Ammon's horn (tissue), 1 donor: ENCODE measurements around the gene ZNRF1.

Experiments used
- DNase-seq: peaks from one replicate; pipeline ENCODE4 v3.0.0-alpha.2; 2016; ENCODE audit warnings: low spot score

The ZNRF1 gene

DNA sequence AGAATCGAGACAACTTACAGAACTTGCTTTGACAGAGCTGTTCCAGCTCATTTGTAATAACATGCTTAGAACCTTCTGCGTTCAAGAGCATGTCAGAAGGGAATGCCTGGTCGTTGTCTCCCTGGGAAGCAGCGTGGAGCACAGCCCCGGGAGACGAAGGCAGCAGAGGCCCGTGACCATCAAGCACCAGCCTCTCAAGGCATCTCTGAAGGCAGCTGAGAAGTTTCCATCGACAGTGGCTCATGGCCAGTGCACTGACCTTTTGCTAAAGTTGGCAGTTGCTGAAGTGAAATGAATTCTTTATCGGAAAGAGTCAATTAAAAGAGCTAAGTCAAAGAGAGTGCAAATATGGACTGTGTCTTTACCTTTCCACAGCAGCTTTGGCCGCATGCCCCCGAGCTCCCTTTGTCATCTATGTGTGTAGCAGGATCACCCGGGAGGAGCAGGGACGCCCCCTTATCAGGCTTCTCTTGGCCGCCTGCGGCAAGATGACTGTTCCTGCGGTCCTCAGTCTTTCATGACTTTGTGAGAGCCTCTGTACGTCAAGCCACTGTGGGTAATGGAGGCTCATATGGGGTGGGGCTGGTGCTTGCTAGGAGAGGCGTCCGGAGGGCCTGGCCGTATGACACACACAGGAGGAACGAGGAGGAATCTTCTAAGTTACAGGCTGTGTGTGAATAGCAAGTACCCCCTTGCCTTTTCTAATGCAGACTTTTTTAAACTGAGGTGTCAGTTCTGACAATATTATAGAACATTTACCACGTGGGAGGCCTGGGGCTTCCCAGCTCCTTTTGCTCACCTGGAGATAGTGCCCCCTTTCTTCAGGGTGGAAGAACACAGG is 63.5 kb downstream of the ZNRF1 start:
- DNase-seq = no peak

DNA sequence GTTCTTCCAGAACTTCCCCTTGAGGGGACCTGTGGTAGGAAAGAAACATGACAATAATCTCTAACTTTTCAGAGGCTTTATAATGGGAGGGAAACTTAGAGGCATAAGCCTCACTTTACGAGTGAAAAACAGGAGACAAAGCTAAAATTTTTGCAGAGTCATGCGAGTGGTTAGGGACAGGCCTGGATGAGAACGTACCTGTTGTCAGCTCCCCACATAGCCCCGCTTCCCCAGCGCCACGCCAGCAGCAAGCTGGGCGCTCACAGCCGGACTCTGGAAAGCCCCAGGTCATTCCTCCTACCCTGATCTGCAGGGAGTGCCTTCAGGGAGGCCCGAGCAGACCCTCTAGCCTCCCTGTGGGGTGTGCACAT is 64.1 kb downstream of the ZNRF1 start:
- DNase-seq = no peak

DNA sequence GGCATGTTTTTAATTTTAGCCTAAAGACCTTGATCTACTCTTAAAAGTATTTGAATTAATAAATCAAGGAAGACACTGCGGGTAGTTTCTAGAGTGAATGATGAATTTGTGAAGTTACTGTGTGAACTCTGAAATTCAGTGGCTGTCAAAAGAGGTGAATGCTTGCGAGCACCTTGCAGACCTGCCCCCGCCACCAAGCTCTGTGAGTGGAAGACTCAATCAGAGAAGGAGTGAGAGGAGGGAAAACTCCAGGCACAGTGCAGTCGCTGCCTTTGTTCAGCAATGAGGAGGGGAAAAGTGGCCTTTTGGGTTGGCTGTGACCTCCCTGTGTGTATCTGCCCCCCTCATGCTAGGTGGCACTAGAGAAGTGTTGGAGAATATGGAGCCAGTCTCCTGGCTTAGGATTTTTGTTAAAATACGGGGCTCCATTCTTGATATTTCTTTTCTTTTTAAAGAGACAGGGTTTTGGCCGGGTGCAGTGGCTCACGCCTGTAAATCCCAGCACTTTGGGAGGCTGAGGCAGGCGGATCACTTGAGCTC is 64.8 kb downstream of the ZNRF1 start:
- DNase-seq = no peak

DNA sequence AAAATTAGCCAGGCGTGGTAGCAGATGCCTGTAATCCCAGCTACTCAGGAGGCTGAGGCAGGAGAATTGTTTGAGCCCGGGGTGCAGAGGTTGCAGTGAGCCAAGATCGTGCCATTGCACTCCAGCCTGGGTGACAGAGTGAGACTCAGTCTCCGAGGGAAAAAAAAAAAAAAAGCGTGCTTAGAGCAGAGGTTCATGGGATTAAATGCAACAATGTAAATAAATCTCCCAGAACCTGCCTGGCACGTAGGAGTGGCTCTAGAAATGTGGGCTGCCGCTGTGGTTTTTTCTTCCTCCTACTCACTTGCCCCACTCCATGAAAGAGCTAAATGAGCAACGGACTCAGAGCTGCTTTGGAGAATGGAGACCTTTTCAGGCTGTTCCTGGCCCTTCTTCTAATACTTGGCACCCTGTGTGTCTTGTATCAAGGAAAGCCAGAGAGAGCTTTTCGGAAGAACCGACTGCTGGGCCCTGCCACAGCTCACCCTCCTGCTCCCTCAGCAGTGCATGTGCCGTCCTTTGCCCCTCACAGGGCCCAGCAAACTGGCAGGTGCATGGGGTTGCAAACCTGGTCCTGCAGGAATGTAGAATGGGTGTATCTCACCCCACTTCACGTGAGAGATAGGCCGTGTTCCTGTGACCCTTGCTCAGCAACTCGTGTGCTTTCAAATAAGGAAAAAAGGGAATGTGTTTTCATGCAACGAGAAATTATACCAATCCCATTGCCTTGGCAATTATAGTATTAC is 65.8 kb downstream of the ZNRF1 start:
- no peak for DNase-seq

DNA sequence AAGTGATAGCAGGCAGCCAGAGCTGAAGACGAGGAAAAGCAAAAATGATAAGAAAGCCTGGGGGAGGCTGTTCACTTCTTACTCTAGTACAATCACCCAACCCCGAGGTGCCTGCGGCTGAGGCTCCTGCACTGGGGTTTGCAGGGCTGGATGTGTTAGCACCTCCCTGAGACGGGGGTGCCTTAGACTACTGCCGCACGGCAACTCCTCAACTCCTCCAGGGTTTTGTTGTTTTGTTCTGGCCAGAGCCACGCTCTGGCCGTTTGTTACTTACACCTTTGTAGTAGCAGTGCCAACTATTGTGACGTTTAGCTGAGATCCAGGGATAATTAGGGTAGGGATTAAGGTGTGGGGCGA is 66.3 kb downstream of the ZNRF1 start:
- no peak for DNase-seq

DNA sequence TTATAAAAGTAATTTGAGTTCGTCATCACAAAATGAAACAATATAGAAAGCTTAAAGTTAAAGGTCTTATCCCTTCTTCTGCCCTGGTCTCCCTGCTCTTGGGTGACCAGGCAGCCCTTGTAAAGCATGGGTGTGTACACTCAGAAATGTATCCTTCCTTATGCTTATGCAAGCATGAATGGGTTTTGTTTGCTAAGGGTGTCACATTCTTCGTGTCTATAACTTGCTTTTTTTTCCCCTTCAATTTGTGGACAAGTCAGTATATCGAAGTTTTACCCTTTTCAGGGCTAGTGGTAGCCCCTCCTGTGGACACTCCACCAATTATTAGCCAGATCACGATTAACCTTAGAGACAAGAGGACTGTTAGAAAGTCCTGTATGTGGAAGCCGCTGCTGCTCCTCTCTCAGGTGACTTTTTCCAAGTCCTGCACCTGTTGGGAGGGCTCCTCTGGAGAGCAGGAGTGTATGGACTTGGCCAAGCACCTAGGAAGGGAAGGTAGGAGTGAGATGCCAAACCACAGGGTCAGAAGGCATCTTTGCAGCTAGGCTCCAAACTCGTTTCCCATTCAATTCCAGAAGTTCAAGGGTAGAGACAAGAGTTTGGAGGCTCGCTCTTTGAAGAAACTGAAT is 66.8 kb downstream of the ZNRF1 start:
- no peak for DNase-seq

DNA sequence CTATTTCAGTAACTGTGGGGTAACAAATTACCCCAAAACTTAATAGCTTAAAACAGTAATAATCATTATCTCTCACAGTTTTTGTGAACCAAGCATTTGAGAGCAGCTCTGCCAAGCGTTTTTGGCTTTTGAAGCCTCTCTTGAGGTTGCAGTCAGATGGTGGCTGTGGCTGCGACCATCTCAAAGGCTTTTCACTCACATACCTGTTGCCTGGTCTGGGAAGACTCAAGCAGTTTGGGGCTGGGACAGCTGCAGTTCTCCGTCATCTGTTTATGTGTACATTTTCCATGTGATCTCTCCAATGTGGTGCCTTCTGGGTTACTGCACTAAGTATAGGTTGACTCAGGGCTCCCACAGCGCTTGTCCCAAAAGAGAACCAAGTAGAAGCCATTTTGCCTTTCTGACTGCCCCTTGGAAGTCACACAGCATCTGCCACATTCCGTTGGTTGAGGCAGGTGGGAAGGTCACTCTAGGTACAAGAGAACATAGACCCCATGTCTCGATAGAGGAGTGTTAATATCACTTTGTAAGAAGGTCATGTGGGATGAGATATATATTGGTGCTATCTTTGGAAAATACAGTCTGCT is 68.1 kb downstream of the ZNRF1 start:
- DNase-seq = no peak

DNA sequence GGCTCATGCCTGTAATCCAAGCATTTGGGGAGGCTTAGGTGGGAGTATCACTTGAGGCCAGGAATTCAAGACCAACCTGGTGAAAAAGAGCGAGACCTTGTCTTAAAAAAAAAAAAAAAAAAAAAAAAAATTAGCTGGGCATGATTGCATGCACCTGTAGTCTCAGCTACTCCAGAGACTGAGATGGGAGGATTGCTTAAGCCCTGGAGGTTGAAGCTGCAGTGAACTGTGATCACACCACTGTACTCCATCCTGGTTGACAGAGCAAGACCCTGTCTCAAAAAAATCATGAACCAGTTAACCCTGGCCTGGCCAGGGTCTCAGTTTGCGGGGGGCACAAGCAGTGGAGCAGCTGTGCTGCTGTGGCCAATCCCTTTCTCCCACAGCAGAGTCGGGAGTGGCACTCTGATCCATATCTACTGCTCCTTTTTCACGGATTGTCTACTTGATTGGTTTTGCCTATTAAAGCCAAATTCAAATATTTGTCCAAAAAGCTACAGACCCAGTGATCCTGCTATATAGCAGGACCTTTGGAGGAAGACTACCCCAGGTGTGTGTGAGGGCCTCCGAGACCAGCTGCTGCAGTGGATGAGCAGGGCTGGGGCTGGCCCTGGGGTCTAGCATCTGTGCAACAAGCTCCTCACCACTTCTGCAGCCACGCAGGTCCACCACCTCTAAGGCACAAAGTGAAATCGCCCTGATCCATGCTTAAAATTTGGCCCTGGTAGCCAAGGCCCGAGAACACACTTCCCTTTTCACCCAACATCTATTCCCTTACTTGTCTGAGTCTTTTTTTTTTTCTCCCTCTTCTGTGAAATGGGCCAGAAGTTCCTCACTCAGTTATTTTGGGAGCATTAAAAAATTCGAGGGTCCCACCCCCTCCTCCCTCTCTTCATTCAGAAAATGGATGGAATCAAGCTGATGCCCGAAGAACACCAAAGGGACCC is 69.5 kb downstream of the ZNRF1 start:
- DNase-seq = no peak

DNA sequence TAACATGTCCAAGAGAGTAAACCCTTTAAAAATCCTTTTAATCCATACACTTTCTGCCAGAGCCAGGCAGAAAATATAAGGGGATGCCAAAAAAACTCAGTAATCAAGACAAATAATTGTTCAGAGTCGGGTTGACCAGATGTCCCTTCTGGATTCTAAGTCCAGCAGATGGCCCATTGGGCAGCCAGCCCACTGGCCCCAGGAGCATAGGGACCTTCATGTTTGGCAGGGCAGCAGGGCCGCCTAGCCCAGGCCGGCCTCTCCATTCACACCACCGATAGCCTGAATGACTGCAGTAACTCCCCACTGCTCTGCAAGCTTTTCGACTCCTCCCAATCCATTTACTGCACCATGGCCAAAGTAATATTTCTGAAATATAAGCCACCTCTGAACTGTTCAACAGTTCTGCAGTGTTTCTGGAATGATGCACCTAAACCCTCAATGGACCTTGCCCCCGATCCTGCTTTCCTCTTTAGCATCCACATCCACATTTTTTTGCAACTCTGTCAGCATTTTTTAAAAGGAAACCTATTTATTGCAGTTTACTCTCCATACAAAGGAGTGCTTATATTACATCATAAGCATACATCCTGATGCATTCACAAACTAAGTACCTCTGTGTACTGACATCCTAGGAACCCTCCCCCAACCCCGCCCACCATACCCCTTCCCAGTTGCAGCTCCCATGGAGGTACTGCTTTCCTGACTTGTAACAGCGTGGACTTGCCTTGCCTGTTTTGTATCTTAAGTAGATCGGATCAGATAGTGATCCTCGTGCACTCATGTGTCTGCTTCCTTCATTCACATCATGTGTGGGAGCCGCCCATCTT is 71.4 kb downstream of the ZNRF1 start:
- DNase-seq = peak; percentile 73

DNA sequence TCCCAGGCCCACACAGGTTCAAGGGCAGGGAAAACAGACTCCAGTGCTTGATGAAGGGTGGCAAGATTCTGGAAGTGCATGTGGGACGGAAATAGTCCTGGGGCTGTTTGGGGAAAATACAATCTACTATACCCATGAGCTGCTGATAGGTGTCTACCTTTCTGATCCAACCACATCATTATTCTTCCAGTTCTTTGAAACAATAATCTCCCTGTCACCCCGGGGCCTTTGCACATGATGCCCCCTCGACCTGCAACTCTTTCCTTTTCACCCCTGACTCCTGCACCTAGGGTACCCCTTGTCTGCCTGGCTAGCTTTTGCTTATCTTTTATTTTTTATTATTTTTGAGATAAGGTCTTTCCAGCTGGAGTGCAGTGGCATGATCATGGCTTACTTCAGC is 72.8 kb downstream of the ZNRF1 start:
- no peak for DNase-seq

DNA sequence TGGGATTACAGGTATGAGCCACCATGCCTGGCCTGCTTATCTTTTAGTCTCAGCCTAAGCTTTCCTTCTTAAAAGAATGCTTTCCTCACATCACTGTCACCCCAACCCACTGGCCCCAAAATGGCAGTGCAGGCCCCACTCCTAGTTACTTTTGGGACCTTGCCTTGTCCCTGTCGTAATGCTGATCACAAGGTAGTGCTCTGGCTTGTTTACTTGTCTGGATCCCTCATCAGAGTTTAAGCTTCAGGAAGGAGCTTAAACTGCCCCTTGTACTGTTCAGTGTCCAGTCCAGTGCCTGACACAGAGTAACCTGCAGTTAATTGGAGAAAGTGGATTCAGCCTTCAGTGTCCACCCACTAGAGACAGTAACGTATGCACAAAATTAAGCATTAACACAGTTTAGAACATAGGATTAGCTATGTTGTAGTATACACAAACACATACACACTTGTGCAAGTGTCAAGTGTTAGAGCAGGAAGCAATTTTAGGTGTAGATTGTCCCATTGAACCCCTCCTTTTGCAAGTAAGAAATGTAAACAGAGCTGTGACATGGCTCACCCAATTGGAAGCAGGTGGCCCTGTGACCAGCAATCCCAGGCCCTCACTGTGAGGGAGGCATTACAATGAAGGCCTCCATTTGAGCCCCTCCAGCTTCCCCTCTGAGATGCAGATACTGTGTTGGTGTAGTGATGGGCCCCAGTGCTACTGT is 73.6 kb downstream of the ZNRF1 start:
- DNase-seq = no peak

DNA sequence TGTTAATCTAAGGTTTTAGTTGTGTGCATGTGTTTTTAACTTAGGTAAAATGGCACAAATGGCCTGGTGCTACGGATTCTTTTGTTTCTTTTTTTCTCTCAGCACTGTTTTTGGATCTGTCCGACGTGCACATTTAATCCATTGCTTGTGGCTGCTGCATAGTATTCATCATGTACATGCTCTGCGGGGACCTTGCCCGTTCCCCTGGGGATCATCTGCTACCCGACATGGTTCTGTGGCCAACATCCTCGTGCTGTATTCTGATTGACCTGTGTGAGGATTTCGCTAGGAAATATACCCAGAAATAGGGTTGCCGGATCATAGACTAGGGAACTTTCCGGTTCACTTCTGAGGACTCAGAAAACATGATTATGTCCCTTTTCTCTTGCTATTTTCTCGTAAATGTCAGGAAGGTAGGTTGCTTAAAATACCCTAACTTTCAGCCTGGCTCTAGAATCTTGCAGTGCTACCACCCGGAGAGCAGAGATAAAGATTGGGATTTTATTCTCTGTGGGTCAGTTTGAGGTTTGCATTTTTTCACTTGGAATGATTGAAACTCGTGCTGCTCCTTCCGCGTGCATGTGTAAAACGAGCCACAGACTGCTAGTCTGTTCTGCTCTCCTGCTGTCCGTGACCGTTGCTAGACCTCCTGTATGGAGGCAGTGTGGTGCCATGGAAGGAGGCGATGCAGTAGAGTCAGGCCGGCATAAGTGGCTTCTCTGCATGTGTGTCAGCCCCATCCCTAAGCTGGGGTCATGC is 74.9 kb downstream of the ZNRF1 start:
- DNase-seq = no peak

DNA sequence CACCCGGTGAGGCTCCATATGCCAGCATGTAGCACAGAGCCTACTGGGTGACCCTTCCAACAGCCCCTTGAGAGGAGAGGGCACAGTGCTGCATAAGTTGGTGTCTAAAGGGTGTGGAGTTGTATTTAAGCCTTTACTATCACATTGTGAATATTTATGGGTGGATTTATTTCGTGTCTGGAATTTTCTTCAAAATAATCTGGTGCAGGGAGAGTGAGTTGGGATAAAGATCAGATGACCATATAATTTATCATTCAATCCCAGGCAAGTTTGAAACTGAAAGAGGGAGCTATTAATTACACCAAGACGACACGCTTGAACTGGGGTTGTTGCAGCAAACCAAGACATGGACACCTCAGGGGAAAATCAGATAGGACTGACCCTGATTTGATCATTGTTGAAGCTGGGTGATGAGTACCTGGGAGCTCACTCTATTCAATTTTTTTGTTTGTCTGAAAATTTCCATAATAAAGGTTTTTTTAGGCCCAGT is 75.5 kb downstream of the ZNRF1 start:
- no peak for DNase-seq

DNA sequence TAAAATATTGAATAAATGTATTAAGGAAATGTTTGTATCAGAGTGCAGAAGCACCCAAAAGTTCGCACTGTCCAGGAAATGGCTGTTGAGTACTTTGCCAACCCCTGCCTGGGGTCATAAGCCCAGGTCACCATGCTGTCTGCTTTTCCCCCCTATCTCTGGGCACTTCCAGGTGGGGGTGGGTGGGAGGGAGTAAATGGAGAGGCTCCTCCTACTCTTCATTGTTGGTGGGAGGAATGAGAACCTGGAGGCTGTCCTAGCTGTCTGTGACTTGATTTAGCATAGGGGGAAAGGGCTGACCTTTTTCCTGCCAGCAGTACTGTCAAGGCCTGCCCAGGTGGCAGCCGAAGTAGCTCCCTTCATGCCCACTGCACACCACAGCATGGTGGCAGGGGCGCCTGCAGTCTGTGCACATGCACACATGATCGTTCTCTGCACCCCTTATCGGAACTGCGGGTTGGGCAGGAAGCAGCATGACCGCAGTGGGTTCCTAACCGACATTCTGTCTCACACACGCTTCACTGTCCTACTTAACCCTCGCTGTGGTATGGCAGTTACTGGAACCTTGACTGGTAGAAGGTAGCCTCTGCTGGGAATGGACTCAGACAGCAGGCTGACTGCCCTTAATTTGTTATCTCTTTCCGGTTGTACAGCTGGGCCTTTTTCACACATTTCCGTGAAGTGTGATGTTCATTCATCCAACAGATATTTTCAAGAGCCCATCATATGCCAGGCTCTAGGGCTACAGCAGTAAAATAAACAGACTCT is 76.3 kb downstream of the ZNRF1 start:
- no peak for DNase-seq

DNA sequence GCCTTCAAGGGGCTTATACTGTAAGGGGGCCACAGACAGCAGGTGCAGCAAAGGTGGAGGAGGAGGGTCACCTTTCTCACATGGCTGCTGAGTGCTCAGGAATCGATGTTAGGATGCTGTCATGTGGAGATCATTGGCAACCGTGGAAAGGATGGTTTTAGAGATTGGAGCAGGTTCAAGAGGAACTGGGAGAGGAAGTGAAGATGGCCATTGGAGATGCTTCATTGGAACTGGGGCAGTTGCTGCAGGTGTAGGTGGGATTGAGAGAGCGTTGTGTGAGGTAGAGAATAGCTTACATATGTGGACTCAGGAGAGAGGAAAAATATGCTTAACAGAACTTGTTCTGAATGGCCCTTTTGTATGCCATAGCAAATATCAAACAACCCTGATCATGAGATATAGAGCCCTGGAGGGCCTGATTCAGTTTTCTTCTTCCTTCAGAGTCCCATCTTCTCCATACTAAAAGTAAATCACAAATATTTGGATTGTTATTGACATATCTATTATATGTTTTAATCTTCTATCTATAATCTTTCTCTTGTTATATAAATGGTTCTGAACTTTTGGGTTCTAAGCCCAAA is 77.0 kb downstream of the ZNRF1 start:
- no peak for DNase-seq

DNA sequence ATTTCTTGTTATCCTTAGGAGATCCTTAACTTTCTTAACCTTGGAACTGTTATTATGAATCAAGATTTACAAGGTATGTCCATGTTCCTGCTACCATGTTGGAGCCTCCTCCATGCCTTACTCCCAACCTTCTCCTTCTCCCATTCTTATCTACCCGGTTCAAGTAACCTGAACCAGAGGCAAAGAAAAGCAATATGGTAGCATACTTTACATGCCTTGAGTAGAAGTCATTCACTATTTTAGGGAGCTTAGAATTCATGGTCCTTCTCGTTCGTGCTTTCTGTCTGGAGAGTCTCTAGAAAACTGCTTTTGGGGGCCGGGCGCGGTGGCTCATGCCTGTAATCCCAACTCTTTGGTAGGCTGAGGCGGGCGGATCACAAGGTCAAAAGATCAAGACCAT is 80.1 kb downstream of the ZNRF1 start:
- DNase-seq = no peak

DNA sequence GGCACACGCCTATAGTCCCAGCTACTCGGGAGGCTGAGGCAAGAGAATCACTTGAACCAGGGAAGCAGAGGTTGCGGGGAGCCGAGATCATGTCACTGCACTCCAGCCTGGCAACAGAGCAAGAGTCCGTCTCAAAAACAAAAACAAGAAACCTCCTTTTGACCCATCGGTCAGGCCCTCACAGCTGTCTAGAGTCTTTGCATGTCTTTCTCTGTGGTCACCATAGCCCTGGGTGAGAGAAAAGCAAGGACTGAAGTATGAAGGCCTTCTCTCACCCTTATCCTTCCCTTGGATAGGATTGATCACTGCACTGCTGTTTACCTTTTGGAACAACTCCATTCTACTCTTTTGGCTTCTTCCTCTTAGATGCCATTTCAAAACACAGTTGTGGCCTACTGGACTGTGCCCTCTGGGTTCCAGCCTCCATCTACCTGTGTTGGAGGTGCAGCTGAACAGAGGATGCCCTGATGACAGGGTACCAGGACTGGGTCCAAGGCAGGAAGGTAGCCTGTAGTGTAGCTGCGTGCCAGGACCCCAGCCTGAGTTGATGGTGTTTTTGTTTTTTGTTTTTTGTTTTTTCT is 80.6 kb downstream of the ZNRF1 start:
- DNase-seq = no peak
